Neural crest cell (in vitro differentiated cells): ENCODE results near the gene SPATA22. TPM values are rescaled to one million over a fixed set of nuclear protein-coding genes. Genes with fewer than 3 reads are reported as not detected.
A peak's percentile ranks its signal among the peaks of the same experiment; 100 is the strongest.
"Not testable (repeated sequence)": the region's sequence is repeated elsewhere in the genome, so short reads cannot be mapped to it uniquely, and the experiment has no call there.

Experiments
- DNase-seq: peaks from one replicate; pipeline ENCODE4 v3.0.0; 2021; ENCODE audit warnings: low read depth, mixed read lengths, low spot score
- H3K27ac Mint-ChIP-seq: one replicate; pipeline ENCODE4 v1.8.0; 2021; ENCODE audit warnings: mild to moderate bottlenecking, mixed read lengths; ENCODE audit not compliant: unreplicated experiment
- H3K27me3 Mint-ChIP-seq: 2 replicates; pipeline ENCODE4 v1.8.0; 2021; ENCODE audit warnings: low read depth, mild to moderate bottlenecking, mixed read lengths
- H3K36me3 Mint-ChIP-seq: 2 replicates; pipeline ENCODE4 v1.8.0; 2021; ENCODE audit warnings: low read depth, mild to moderate bottlenecking, mixed read lengths
- H3K4me1 Mint-ChIP-seq: 2 replicates; pipeline ENCODE4 v1.8.0; 2021; ENCODE audit warnings: mixed read lengths
- H3K4me3 Mint-ChIP-seq: one replicate; pipeline ENCODE4 v1.8.0; 2021; ENCODE audit warnings: mild to moderate bottlenecking, mixed read lengths
- H3K9me3 Mint-ChIP-seq: 2 replicates; pipeline ENCODE4 v1.8.0; 2021; ENCODE audit warnings: mixed read lengths
- CTCF ChIP-seq: fragments of 200-600 bp; sonication (generic); conservative IDR thresholded peaks from 2 replicates; pipeline ENCODE4 v1.5.0; 2021; ENCODE audit warnings: antibody characterized with exemption, mild to moderate bottlenecking
- total RNA-seq: library from RNA; stranded (reverse); gene quantifications from 2 replicates; pipeline ENCODE4 v1.2.1, GENCODE V29; 2021

Gene SPATA22
- total RNA-seq, 1 donor from 2014 or later, result not detected

DNA sequence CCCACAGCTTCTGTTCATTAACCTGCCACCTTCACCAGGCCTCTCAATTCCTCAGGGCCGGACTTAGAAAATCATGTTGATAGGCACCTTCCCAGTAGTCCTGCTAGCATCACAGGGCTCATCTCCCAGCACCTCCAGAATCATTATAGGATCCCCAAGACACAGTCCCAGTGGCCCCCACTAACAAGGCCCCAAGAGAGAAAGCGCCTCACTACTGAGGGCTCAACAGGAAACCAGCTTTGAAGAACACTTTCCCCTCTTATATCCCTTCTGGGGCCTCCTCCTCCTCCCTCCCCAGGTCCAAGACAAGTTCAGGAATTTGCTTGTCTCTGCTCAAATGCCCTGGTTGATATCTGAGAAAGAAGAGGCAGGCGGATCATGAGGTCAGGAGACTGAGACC lies 60.5 kb downstream of the SPATA22 start, which contains the start of gene OR3A3:
OR3A3 (plus strand) TSS at position 301 of the 400 bp plus-strand sequence.
- Mint-ChIP-seq H3K9me3 (peaks cover 18% of the 10 kb centered on the region), H3K4me3 (no peak within 1 kb of the TSS), H3K36me3 (peaks cover 6% of the 10 kb centered on the region), H3K27ac (no peak within 1 kb of the TSS), H3K27me3 (peaks cover 30% of the 10 kb centered on the region), H3K4me1 (no peaks in the 10 kb centered on the region)
- TF ChIP-seq CTCF, result no peak
- no peak for DNase-seq

DNA sequence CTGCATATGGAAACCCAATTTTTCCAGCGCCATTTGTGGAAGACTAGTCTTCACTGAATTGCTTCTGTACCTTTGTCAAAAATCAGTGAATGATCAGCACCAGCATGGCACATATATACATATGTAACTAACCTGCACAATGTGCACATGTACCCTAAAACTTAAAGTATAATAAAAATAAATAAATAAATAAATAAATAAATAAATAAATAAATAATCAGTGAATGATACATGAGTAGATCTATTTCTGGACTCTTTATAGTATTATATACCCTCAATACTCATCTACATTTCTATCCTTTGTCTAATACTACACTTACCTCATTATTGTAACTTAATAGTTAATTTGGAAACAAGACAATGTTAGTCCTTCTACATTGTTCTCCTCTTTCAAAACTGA lies 67.8 kb downstream of the SPATA22 start:
- not testable (repeated sequence) for H3K4me1 Mint-ChIP-seq, H3K36me3 Mint-ChIP-seq, DNase-seq, H3K27ac Mint-ChIP-seq, H3K4me3 Mint-ChIP-seq
- peaks cover 52% of the 10 kb centered on the region for H3K27me3 Mint-ChIP-seq
- peaks cover 16% of the 10 kb centered on the region for H3K9me3 Mint-ChIP-seq

DNA sequence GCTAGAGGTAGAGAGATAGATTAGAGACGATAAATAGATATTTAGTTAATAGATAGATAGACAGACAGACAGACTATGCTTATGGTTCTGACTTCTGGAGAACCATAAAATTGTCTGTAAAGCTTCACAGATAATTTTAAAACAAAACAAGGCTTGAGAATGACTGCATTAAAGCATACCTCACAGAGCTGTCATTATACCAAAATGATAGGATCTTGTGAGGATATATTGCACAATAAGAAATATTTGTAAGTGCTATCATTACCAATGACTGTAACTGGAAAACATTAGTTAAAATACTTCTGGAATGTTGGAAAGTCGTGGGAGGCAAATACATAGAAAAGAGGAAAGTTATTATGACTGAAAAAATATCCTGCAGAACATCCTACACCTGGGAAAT lies 69.8 kb downstream of the SPATA22 start:
- Mint-ChIP-seq H3K27ac (no peak overlapping the region), H3K27me3 (peaks cover 49% of the 10 kb centered on the region), H3K36me3 (no peaks in the 10 kb centered on the region), H3K4me3 (no peak overlapping the region), H3K4me1 (no peaks in the 10 kb centered on the region), H3K9me3 (peaks cover 5% of the 10 kb centered on the region)
- DNase-seq, result no peak
- TF ChIP-seq CTCF, result no peak

DNA sequence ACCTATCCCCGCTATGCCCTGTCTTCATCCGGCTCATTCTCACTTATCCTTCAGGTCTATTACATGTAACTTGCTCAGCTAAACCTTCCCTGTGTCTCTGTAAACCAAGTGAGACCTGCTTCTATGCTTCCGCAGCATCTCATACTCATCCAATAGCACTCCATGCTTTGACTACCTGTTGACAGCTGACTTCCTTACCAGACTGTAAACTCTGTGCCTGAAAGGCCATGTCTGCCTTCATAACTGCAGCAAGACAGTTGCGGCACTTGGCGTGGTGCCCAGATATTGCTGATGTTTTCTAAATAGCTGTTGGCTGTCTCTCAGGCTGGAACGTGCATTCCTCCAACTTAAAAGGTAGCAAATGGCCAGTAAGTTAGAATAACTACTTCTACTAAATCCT lies 71.6 kb downstream of the SPATA22 start:
- no peaks in the 10 kb centered on the region for H3K36me3 Mint-ChIP-seq
- no peak for TF ChIP-seq CTCF
- H3K9me3 Mint-ChIP-seq, result peaks cover 3% of the 10 kb centered on the region
- peaks cover 49% of the 10 kb centered on the region for H3K27me3 Mint-ChIP-seq
- no peaks in the 10 kb centered on the region for H3K4me1 Mint-ChIP-seq
- no peak for DNase-seq
- H3K4me3 Mint-ChIP-seq, result no peak overlapping the region
- no peak overlapping the region for H3K27ac Mint-ChIP-seq

- DNase-seq, result no peak
- H3K4me1 Mint-ChIP-seq, result no peaks in the 10 kb centered on the region
- H3K4me3 Mint-ChIP-seq, result no peak within 1 kb of the TSS
- H3K36me3 Mint-ChIP-seq, result no peaks in the 10 kb centered on the region
- H3K27ac Mint-ChIP-seq, result no peak within 1 kb of the TSS
- peaks cover 46% of the 10 kb centered on the region for H3K27me3 Mint-ChIP-seq
- H3K9me3 Mint-ChIP-seq, result peaks cover 6% of the 10 kb centered on the region
- no peak for TF ChIP-seq CTCF
Observed at GRCh38 chr17:3398310-3398709, 73.3 kb downstream of the SPATA22 start, which contains the start of gene OR1E1. TSS of gene OR1E1 (minus strand) at chr17:3398410. CDS start at chr17:3398410, 0 bp downstream.

- H3K36me3 Mint-ChIP-seq, H3K9me3 Mint-ChIP-seq, H3K4me3 Mint-ChIP-seq, H3K27ac Mint-ChIP-seq, H3K4me1 Mint-ChIP-seq: not testable (repeated sequence)
- peaks cover 40% of the 10 kb centered on the region for H3K27me3 Mint-ChIP-seq
- peak; percentile 5 for DNase-seq
Observed at GRCh38 chr17:3397801-3398200, 73.8 kb downstream of the SPATA22 start.

Other genes starting within 250 kb of the SPATA22 start
- gene OR3A1, start 173.5 kb downstream of the SPATA22 start, total RNA-seq, result not detected in 2 replicates
- gene OR3A2, start 85.5 kb downstream of the SPATA22 start, total RNA-seq, result not detected in 2 replicates
- not detected in 2 replicates for gene OR1E1, start 73.4 kb downstream of the SPATA22 start, total RNA-seq
- gene OR3A3, start 60.4 kb downstream of the SPATA22 start, total RNA-seq, result not detected in 2 replicates
- not detected in 2 replicates for gene OR1E2, start 38.0 kb downstream of the SPATA22 start, total RNA-seq
- gene ASPA, start 4.2 kb upstream of the SPATA22 start, total RNA-seq, result not detected in 2 replicates
- gene TRPV3, start 86.0 kb upstream of the SPATA22 start, total RNA-seq, result 2.1 and 2.3 TPM in 2 replicates
- gene TRPV1, start 137.6 kb upstream of the SPATA22 start, total RNA-seq, result 9.5 and 10.5 TPM in 2 replicates
- 21.8 and 22.7 TPM in 2 replicates for gene SHPK, start 164.4 kb upstream of the SPATA22 start, total RNA-seq
- 17.4 and 18.6 TPM in 2 replicates for gene CTNS, start 164.9 kb upstream of the SPATA22 start, total RNA-seq
- gene TAX1BP3, start 196.8 kb upstream of the SPATA22 start, total RNA-seq, result 58.2 and 65.8 TPM in 2 replicates
- 53.4 and 54.5 TPM in 2 replicates for gene EMC6, start 197.0 kb upstream of the SPATA22 start, total RNA-seq
- gene P2RX5, start 224.3 kb upstream of the SPATA22 start, total RNA-seq, result 0.61 and 1.6 TPM in 2 replicates